Body of pancreas (tissue), 4 donors: ENCODE results near the gene NCAM1.

Source experiments
- POLR2A ChIP-seq, 3 donors: fragments of 450-650 bp; IDR thresholded peaks; one replicate each; pipeline ENCODE4 v1.6.1; 2016; ENCODE audit warnings: antibody characterized with exemption in 3 of 3, mild to moderate bottlenecking in 2 of 3
- TF ChIP-seq, protein P1 (sequence below), 7 experiments: fragments of 450-650 bp in 4 of 7; fragments of 200-600 bp in 3 of 7; sonication (generic) in 3 of 7; IDR thresholded peaks; one replicate each; pipeline ENCODE4 v1.5.1; 2016 to 2019; ENCODE audit warnings: antibody characterized with exemption in 7 of 7

DNA sequence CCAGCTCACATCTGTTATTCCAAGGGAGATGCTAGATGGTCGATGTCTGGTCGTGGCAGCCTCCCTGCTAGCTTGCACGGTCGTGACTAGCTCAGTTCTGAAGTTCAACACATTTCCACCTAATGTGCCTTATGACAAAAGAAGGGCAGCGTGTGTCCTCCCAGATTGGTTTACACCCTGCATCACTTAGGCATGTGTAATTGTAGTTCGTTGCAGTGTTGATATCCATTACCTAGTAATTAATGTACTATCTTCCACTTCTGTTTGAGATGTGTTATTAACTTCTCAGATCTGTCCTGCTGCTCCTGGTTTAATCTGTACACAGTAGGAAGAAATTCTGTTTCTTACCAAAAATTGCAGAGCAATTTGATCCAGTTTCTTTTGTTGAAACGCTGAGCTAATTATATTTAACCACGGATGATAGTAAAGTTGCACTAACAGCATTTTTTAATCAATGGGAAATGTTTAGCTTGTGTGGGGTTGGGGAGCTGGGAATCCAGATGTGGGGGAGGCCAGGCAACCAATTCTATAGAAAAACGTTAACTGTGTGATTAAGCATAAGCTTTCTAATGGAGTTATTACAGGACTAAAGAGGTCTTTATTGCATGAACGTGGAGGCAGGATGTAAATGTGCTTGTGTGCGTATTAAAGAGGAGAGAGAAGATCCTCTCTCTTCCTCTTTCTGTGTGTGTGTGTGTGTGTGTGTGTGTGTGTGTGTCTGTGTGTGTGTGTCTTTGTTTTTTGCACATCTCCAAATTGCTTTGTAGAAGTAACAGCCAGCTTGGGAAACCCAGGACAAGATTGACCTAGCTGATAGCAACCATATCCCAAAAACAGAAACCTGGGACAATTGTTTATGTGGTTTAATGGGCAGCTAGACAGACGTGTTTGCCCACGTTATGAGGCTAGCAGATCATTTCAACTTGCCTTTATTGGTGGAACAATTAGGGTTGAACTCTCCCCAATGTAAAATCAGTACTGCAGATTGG is 207.4 kb downstream of the NCAM1 start:
- no peak for TF ChIP-seq POLR2A (IDR thresholded peaks at IDR 0.05)
- TF ChIP-seq, protein P1, sequence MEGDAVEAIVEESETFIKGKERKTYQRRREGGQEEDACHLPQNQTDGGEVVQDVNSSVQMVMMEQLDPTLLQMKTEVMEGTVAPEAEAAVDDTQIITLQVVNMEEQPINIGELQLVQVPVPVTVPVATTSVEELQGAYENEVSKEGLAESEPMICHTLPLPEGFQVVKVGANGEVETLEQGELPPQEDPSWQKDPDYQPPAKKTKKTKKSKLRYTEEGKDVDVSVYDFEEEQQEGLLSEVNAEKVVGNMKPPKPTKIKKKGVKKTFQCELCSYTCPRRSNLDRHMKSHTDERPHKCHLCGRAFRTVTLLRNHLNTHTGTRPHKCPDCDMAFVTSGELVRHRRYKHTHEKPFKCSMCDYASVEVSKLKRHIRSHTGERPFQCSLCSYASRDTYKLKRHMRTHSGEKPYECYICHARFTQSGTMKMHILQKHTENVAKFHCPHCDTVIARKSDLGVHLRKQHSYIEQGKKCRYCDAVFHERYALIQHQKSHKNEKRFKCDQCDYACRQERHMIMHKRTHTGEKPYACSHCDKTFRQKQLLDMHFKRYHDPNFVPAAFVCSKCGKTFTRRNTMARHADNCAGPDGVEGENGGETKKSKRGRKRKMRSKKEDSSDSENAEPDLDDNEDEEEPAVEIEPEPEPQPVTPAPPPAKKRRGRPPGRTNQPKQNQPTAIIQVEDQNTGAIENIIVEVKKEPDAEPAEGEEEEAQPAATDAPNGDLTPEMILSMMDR (IDR thresholded peaks at IDR 0.05) = no peak
